ENCODE measurements around the gene TMEM175. TPM values are rescaled to one million over a fixed set of nuclear protein-coding genes. Genes with fewer than 3 reads are reported as not detected.

TMEM175 gene
- total and polyA plus RNA-seq, 2 donors (not counting 1 experiment from before 2014, with no cell fraction given), result 44.4 to 432 TPM

- H3K36me3 ChIP-seq (replicated peaks in 1 of 2; ENCODE audit: control extremely low read depth in 1 of 2, control insufficient read depth in 1 of 2, extremely low read depth in 1 of 2, insufficient read depth in 2 of 2, low read length in 1 of 2), result peaks cover 2 to 27% of the 10 kb centered on the region in 2 experiments
- Mint-ChIP-seq H3K4me3 (peak overlapping the region; percentile 73), H3K9me3 (ENCODE audit: insufficient read depth) (peaks cover 2% of the 10 kb centered on the region), H3K4me1 (peaks cover 51% of the 10 kb centered on the region), H3K27ac (no peak overlapping the region), H3K27me3 (no peaks in the 10 kb centered on the region)
- intact Hi-C loops (cut with micrococcal nuclease), result no loop called here
- peaks cover 99% of the 10 kb centered on the region for H4K20me1 ChIP-seq (ENCODE audit: control insufficient read depth, insufficient read depth, low read length, poor library complexity, severe bottlenecking)
- 4% methylated on average over 3 of the region's 8 CpGs for WGBS (ENCODE audit: insufficient coverage)
- H3K27ac ChIP-seq (ENCODE audit: low read length in 2 of 2), result peak overlapping the region in 1 of 2 donors; percentile 32
- H3K79me2 ChIP-seq (ENCODE audit: control insufficient read depth, insufficient read depth, low read length), result peaks cover 100% of the 10 kb centered on the region
- H3K4me3 ChIP-seq (ENCODE audit: control extremely low read depth in 1 of 5, extremely low read depth in 1 of 5, insufficient read depth in 1 of 5, low read depth in 2 of 5, low read length in 4 of 5), result peak overlapping the region in 1 of 5 experiments; percentile 23
- ATAC-seq (ENCODE audit: low read depth), result peak; percentile 10
- no peak for DNase-seq
- peaks cover 35 to 39% of the 10 kb centered on the region in 2 donors for H3K4me1 ChIP-seq (ENCODE audit: control insufficient read depth in 2 of 2, insufficient read depth in 2 of 2, low read length in 2 of 2)
- TF ChIP-seq CTCF (IDR thresholded peaks at IDR 0.05) (no peak), EZH2 (IDR thresholded peaks at IDR 0.05; ENCODE audit: borderline replicate concordance, insufficient read depth, low read depth, low read length, poor library complexity, severe bottlenecking) (no peak)
- ChIA-PET POLR2A (no interaction called here), CTCF (interaction anchor here (0.8 kb wide), 1 partner anchor 163 kb away, joined by 4 read pairs; no protein-coding TSS in a partner anchor)
- no peak overlapping the region for H2AFZ ChIP-seq (ENCODE audit: insufficient read depth, low read depth, low read length, poor library complexity, severe bottlenecking)
- peak overlapping the region; percentile 51 for H3K9ac ChIP-seq (ENCODE audit: low read length)
- H3K4me2 ChIP-seq (replicated peaks; ENCODE audit: low read depth, low read length, poor library complexity, severe bottlenecking), result peak overlapping the region; percentile 74
- H3K9me3 ChIP-seq (ENCODE audit: control extremely low read depth in 1 of 3, control insufficient read depth in 2 of 3, insufficient read depth in 1 of 3, low read length in 2 of 3), result peaks cover 0 to 3% (median 0%) of the 10 kb centered on the region in 3 donors
- H3K27me3 ChIP-seq (replicated peaks in 1 of 4; ENCODE audit: control extremely low read depth in 1 of 4, control insufficient read depth in 3 of 4, insufficient read depth in 4 of 4, low read length in 3 of 4), result no peaks in the 10 kb centered on the region
Observed at GRCh38 chr4:915595-915994, 16.7 kb upstream of the TMEM175 start.

- no peak overlapping the region for H3K4me2 ChIP-seq (replicated peaks; ENCODE audit: low read depth, low read length, poor library complexity, severe bottlenecking)
- Mint-ChIP-seq H3K27ac (no peak overlapping the region), H3K27me3 (no peaks in the 10 kb centered on the region), H3K9me3 (ENCODE audit: insufficient read depth) (peaks cover 2% of the 10 kb centered on the region), H3K4me3 (no peak overlapping the region), H3K4me1 (peaks cover 65% of the 10 kb centered on the region)
- WGBS (ENCODE audit: insufficient coverage), result 92% methylated on average over 2 of the region's 7 CpGs
- intact Hi-C loops (cut with micrococcal nuclease), result no loop called here
- CTCF ChIA-PET, result interaction anchor here (1.0 kb wide), 1 partner anchor 32 kb away, joined by 3 read pairs; no protein-coding TSS in a partner anchor
- TF ChIP-seq EZH2 (IDR thresholded peaks at IDR 0.05; ENCODE audit: borderline replicate concordance, insufficient read depth, low read depth, low read length, poor library complexity, severe bottlenecking) (no peak), CTCF (IDR thresholded peaks at IDR 0.05) (no peak)
- peaks cover 53 to 57% of the 10 kb centered on the region in 2 donors for H3K4me1 ChIP-seq (ENCODE audit: control insufficient read depth in 2 of 2, insufficient read depth in 2 of 2, low read length in 2 of 2)
- H2AFZ ChIP-seq (ENCODE audit: insufficient read depth, low read depth, low read length, poor library complexity, severe bottlenecking), result no peak overlapping the region
- POLR2A ChIA-PET, result no interaction called here
- H3K27me3 ChIP-seq (replicated peaks in 1 of 4; ENCODE audit: control extremely low read depth in 1 of 4, control insufficient read depth in 3 of 4, insufficient read depth in 4 of 4, low read length in 3 of 4), result no peaks in the 10 kb centered on the region
- no peak for ATAC-seq (ENCODE audit: low read depth)
- H3K9ac ChIP-seq (ENCODE audit: low read length), result no peak overlapping the region
- H3K9me3 ChIP-seq (ENCODE audit: control extremely low read depth in 1 of 3, control insufficient read depth in 2 of 3, insufficient read depth in 1 of 3, low read length in 2 of 3), result peaks cover 0 to 13% (median 0%) of the 10 kb centered on the region in 3 donors
- no peak overlapping the region for H3K4me3 ChIP-seq (ENCODE audit: control extremely low read depth in 1 of 5, extremely low read depth in 1 of 5, insufficient read depth in 1 of 5, low read depth in 2 of 5, low read length in 4 of 5)
- H3K79me2 ChIP-seq (ENCODE audit: control insufficient read depth, insufficient read depth, low read length), result peaks cover 89% of the 10 kb centered on the region
- H3K36me3 ChIP-seq (replicated peaks in 1 of 2; ENCODE audit: control extremely low read depth in 1 of 2, control insufficient read depth in 1 of 2, extremely low read depth in 1 of 2, insufficient read depth in 2 of 2, low read length in 1 of 2), result peaks cover 2 to 10% of the 10 kb centered on the region in 2 experiments
- H4K20me1 ChIP-seq (ENCODE audit: control insufficient read depth, insufficient read depth, low read length, poor library complexity, severe bottlenecking), result peaks cover 99% of the 10 kb centered on the region
- H3K27ac ChIP-seq (ENCODE audit: low read length in 2 of 2), result no peak overlapping the region
- DNase-seq, result no peak
Observed at GRCh38 chr4:917466-917865, 14.8 kb upstream of the TMEM175 start.
